Prostate gland (tissue), 2 donors: ENCODE results near the gene SCAI.

Experiments used
- POLR2A ChIP-seq: fragments of 450-650 bp; IDR thresholded peaks from one replicate; pipeline ENCODE4 v1.6.1; 2016; ENCODE audit warnings: antibody characterized with exemption, mild to moderate bottlenecking
- POLR2AphosphoS5 ChIP-seq: sonication (generic); formaldehyde crosslinking; IDR thresholded peaks from one replicate; pipeline ENCODE4 v1.6.1; 2017; ENCODE audit warnings: antibody characterized with exemption
- TF ChIP-seq, protein P1 (sequence below), 4 experiments: fragments of 200-600 bp in 2 of 4; fragments of 450-650 bp in 2 of 4; sonication (generic) in 2 of 4; IDR thresholded peaks; 1 replicate in 3 of 4; 2 replicates in 1 of 4; pipeline ENCODE4 v1.5.1; 2016 to 2019; ENCODE audit warnings: antibody characterized with exemption in 4 of 4, mild to moderate bottlenecking in 2 of 4, moderate library complexity in 2 of 4

DNA sequence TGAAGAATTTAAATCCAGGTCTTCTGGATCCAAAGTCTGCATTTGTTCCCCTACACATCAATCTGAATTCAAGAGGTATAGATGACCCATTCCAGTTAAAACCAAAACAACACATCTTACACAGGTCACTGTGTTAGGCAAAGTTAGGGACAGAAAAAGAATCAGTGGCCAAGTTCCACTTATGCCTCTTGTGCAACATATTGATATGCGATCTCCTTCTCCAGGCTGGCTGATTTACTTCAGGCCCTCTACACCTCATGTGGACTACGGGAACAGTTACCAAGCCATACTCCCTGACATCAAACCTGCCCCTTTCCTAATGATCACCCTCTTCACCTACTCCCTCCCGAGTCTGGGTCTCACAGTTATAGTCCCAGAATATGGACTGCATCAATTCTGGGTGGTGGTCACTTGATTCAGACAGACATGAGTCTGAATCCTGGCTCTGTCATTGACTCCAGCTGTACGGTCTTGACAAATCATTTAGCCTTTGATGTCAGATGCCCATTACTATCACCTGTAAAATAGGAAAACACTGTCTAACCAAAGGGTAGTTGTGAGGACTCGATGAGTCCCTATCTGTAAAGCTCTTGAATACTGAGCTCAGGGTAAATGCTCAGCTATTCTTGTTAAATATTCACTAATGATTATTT, 228.4 kb downstream of the SCAI start:
- no peak for TF ChIP-seq POLR2AphosphoS5
- TF ChIP-seq, protein P1, sequence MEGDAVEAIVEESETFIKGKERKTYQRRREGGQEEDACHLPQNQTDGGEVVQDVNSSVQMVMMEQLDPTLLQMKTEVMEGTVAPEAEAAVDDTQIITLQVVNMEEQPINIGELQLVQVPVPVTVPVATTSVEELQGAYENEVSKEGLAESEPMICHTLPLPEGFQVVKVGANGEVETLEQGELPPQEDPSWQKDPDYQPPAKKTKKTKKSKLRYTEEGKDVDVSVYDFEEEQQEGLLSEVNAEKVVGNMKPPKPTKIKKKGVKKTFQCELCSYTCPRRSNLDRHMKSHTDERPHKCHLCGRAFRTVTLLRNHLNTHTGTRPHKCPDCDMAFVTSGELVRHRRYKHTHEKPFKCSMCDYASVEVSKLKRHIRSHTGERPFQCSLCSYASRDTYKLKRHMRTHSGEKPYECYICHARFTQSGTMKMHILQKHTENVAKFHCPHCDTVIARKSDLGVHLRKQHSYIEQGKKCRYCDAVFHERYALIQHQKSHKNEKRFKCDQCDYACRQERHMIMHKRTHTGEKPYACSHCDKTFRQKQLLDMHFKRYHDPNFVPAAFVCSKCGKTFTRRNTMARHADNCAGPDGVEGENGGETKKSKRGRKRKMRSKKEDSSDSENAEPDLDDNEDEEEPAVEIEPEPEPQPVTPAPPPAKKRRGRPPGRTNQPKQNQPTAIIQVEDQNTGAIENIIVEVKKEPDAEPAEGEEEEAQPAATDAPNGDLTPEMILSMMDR (IDR thresholded peaks at IDR 0.05): no peak
- no peak for TF ChIP-seq POLR2A
